Heart left ventricle (tissue), 16 donors: ENCODE data around the gene TRMO. TPM values are rescaled to one million over a fixed set of nuclear protein-coding genes. Genes with fewer than 3 reads are reported as not detected.

Experiments
- ATAC-seq, 4 donors: fragments of 200-7000 bp; cut with Tn5 transposase; one replicate each; pipeline ENCODE4 v1.9.1; 2020 to 2022; ENCODE audit warnings: moderate library complexity in 4 of 4, mild to moderate bottlenecking in 3 of 4, moderate number of reproducible peaks in 1 of 4
- DNase-seq, 5 donors: peaks; one replicate each; pipeline ENCODE4 v3.0.0-alpha.2; 2020
- H3K27ac ChIP-seq, 12 donors: fragments of 200-600 bp; sonication (generic) in 4 of 12; one replicate each; pipeline versions ENCODE4 v1.5.0 to v1.8.0; 2016 to 2022; ENCODE audit warnings: mild to moderate bottlenecking in 2 of 12
- H3K27me3 ChIP-seq, 9 donors: fragments of 200-600 bp; sonication (generic) in 2 of 9; one replicate each; pipeline versions ENCODE4 v1.5.1 to v1.8.0; 2016 to 2022; ENCODE audit warnings: mild to moderate bottlenecking in 3 of 9
- H3K36me3 ChIP-seq, 9 donors: fragments of 200-600 bp; sonication (generic) in 2 of 9; one replicate each; pipeline versions ENCODE4 v1.5.0 to v1.8.0; 2018 to 2022; ENCODE audit warnings: mild to moderate bottlenecking in 2 of 9
- H3K4me1 ChIP-seq, 12 donors: fragments of 200-600 bp; sonication (generic) in 4 of 12; one replicate each; pipeline versions ENCODE4 v1.5.0 to v1.8.0; 2016 to 2022; ENCODE audit warnings: mild to moderate bottlenecking in 3 of 12
- H3K4me3 ChIP-seq, 12 donors: fragments of 200-600 bp; sonication (generic) in 4 of 12; one replicate each; pipeline versions ENCODE4 v1.5.0 to v1.8.0; 2017 to 2022; ENCODE audit warnings: mild to moderate bottlenecking in 9 of 12, moderate library complexity in 4 of 12
- H3K9me3 ChIP-seq, 12 donors: fragments of 200-600 bp; sonication (generic) in 4 of 12; one replicate each; pipeline versions ENCODE4 v1.5.0 to v1.8.0; 2016 to 2022; ENCODE audit warnings: mild to moderate bottlenecking in 1 of 12
- CTCF ChIP-seq, 12 donors: fragments of 200-600 bp; sonication (generic) in 4 of 12; IDR thresholded peaks; one replicate each; pipeline versions ENCODE4 v1.5.0 to v1.8.0; 2018 to 2022; ENCODE audit warnings: antibody characterized with exemption in 12 of 12, mild to moderate bottlenecking in 5 of 12
- POLR2A ChIP-seq, 2 donors: fragments of 450-650 bp; IDR thresholded peaks; one replicate each; pipeline ENCODE4 v1.6.1; 2017; ENCODE audit warnings: antibody characterized with exemption in 2 of 2, mild to moderate bottlenecking in 2 of 2, moderate library complexity in 2 of 2
- WGBS, 4 donors: extraction: QIAGEN DNeasy Blood & Tissue Kit in 2 of 4; methylation state at CpG; one replicate each; pipeline versions ENCODE4 v1.1.5 to v1.1.7; 2013 to 2018; 5-methylcytosine and 5-hydroxymethylcytosine counted together
- intact Hi-C, 10 donors: fragments of 100-400 bp; cut with DNase I; formaldehyde crosslinking; loops; one replicate each; pipeline versions ENCODE4 v1.11.1 to v1.14.2; 2022
- polyA plus RNA-seq, 2 donors: library from polyadenylated mRNA; stranded (reverse); fragments of 200-250 nt; gene quantifications; one replicate each; pipeline ENCODE4 v1.2.3, GENCODE V29; 2013
- total RNA-seq, 9 donors: library from RNA; depleted of rRNA in 2 of 9; stranded (reverse); fragments of >200 nt in 2 of 9; fragmentation: NEBNext Ultra II Directional in 3 of 9; extraction: Animal tissue kit (Norgen Biotek cat#: 25700) in 3 of 9; gene quantifications; one replicate each; pipeline versions ENCODE4 v1.1.0 to v1.2.4, GENCODE V29; 2016 to 2023
- donor health status: ischemic (EF 13 %, LVEDD 7.1; RV severe dilation, severe dysfunction).
- donor health status: healthy with polysubstance abuse.
- donor health status: DM: no; HTN: yes; CAD: no.
- donor health status: DM: no; HTN: no; CAD: no.
- donor health status: ischemic (EF 25% LVEDD 6.9; RV normal size, moderate dysfunction).
- donor health status: ischemic (EF 25% LVEDD 5.7; RV mildly dilated, moderate dysfunction).
- donor health status: healthy.
- donor health status: DM: yes; HTN: yes; CAD: no.
- donor health status: ischemic (EF 35%, LVEDD 5.7; RV mildly dilated, moderate dysfunction).
- donor health status: nonischemic (EF 11% LVEDD 7.7; RV severe dilation, severe dysfunction).
- donor health status: DM: yes; HTN: yes; CAD: no.
- donor health status: PGD.
- donor health status: ischemic (EF 29% LVEDD 5.4; RV normal size, mild dysfunction).
- donor health status: nonischemic (EF 23%, LVEDD 6.1; RV moderate dilation, normal function).

The TRMO gene
- total and polyA plus RNA-seq, 11 donors = 2.8 to 23.3 (median 8.0) TPM

GRCh38 chr9:97906236-97906831, 16.0 kb downstream of the TRMO start:
- intact Hi-C loops = loop anchor here in 3 of 10 donors (5.0 to 10.0 kb wide), 2 partner anchors 439 to 442 kb away; no protein-coding TSS in a partner anchor
- peak in 4 of 5 donors; percentile 26 to 60 (median 46) for DNase-seq
- peaks cover 0 to 40% (median 6%) of the 10 kb centered on the region in 12 donors for H3K4me1 ChIP-seq
- no peak for TF ChIP-seq CTCF (IDR thresholded peaks at IDR 0.05)
- no peak for TF ChIP-seq POLR2A (IDR thresholded peaks at IDR 0.05)
- peak in 3 of 4 donors; percentile 78 to 83 (median 80) for ATAC-seq
- 74 to 78% (median 77%) methylated on average over 12 of the region's 12 CpGs for WGBS, 4 donors
- H3K4me3 ChIP-seq = peak overlapping the region in 1 of 12 donors; percentile 16
- peak overlapping the region in 5 of 12 donors; percentile 2 to 90 (median 5) for H3K27ac ChIP-seq
- H3K27me3 ChIP-seq = no peaks in the 10 kb centered on the region
- peaks cover 0 to 74% (median 42%) of the 10 kb centered on the region in 9 donors for H3K36me3 ChIP-seq
- H3K9me3 ChIP-seq = no peaks in the 10 kb centered on the region

- peaks cover 0 to 63% (median 32%) of the 10 kb centered on the region in 9 donors for H3K36me3 ChIP-seq
- ATAC-seq (no peak), DNase-seq (no peak)
- peaks cover 0 to 43% (median 6%) of the 10 kb centered on the region in 12 donors for H3K4me1 ChIP-seq
- 90 to 93% (median 93%) methylated on average over 2 of the region's 2 CpGs for WGBS, 4 donors
- TF ChIP-seq CTCF (IDR thresholded peaks at IDR 0.05) = no peak
- no peak for TF ChIP-seq POLR2A (IDR thresholded peaks at IDR 0.05)
- intact Hi-C loops = loop anchor here in 3 of 10 donors (5.0 to 10.0 kb wide), 2 partner anchors 438 to 440 kb away; no protein-coding TSS in a partner anchor
- H3K27me3 ChIP-seq = no peaks in the 10 kb centered on the region
- H3K27ac ChIP-seq = peak overlapping the region in 1 of 12 donors; percentile 90
- no peaks in the 10 kb centered on the region for H3K9me3 ChIP-seq
- H3K4me3 ChIP-seq = no peak overlapping the region
These were observed 17.1 kb downstream of the TRMO start for GRCh38 chr9:97905228-97905627.

- Histone ChIP-seq H3K4me3 (no peak overlapping the region), H3K4me1 (peaks cover 0 to 43% (median 6%) of the 10 kb centered on the region in 12 donors), H3K9me3 (no peaks in the 10 kb centered on the region), H3K27ac (peak overlapping the region in 1 of 12 donors; percentile 90), H3K27me3 (no peaks in the 10 kb centered on the region), H3K36me3 (peaks cover 0 to 58% (median 30%) of the 10 kb centered on the region in 9 donors)
- ATAC-seq (no peak), DNase-seq (no peak)
- TF ChIP-seq POLR2A (IDR thresholded peaks at IDR 0.05) (no peak), CTCF (IDR thresholded peaks at IDR 0.05) (no peak)
- intact Hi-C loops = loop anchor here in 4 of 10 donors (5.0 to 10.0 kb wide), 3 partner anchors 192 to 440 kb away; no protein-coding TSS in a partner anchor
- 94 to 96% (median 95%) methylated on average over 9 of the region's 9 CpGs for WGBS, 4 donors
These were observed 17.6 kb downstream of the TRMO start for GRCh38 chr9:97904725-97905124.

GRCh38 chr9:97903177-97903576, 19.1 kb downstream of the TRMO start:
- 85 to 96% (median 92%) methylated on average over 1 of the region's 1 CpG for WGBS, 4 donors
- Histone ChIP-seq H3K9me3 (no peaks in the 10 kb centered on the region), H3K27me3 (no peaks in the 10 kb centered on the region), H3K4me3 (no peak overlapping the region), H3K27ac (no peak overlapping the region), H3K4me1 (peaks cover 0 to 35% (median 6%) of the 10 kb centered on the region in 12 donors), H3K36me3 (peaks cover 0 to 42% (median 16%) of the 10 kb centered on the region in 9 donors)
- TF ChIP-seq POLR2A (IDR thresholded peaks at IDR 0.05) (no peak), CTCF (IDR thresholded peaks at IDR 0.05) (no peak)
- DNase-seq (no peak), ATAC-seq (no peak)
- intact Hi-C loops = loop anchor here in 3 of 10 donors (5.0 to 10.0 kb wide), 2 partner anchors 191 to 438 kb away; no protein-coding TSS in a partner anchor
